Measurements from ENCODE around the gene PRDX1.
A peak's percentile ranks its signal among the peaks of the same experiment; 100 is the strongest.

The PRDX1 gene

GRCh38 chr1:45521413-45522323 is at the start of gene PRDX1:
PRDX1 (minus strand) TSS chr1:45521884; CDS start chr1:45519043, 2,841 bp downstream.
- peak; percentile 90 to 93 for DNase-seq

- DNase-seq = no peak
Observed at GRCh38 chr1:45570631-45571030, 48.9 kb upstream of the PRDX1 start.

GRCh38 chr1:45569962-45570581 is 48.4 kb upstream of the PRDX1 start:
- DNase-seq = peak; percentile 77

- no peak for DNase-seq
Observed at GRCh38 chr1:45569571-45569961, 47.9 kb upstream of the PRDX1 start.

- no peak for DNase-seq
Observed at GRCh38 chr1:45568421-45568820, 46.7 kb upstream of the PRDX1 start.

GRCh38 chr1:45567911-45568310 is 46.2 kb upstream of the PRDX1 start:
- no peak for DNase-seq

- peak; percentile 40 to 55 for DNase-seq
Observed at GRCh38 chr1:45566722-45567121, 45.0 kb upstream of the PRDX1 start.

GRCh38 chr1:45563843-45564242 is 42.2 kb upstream of the PRDX1 start:
- no peak for DNase-seq

- DNase-seq = no peak
Observed at GRCh38 chr1:45557422-45557944, 35.8 kb upstream of the PRDX1 start.

GRCh38 chr1:45554198-45554597 is 32.5 kb upstream of the PRDX1 start:
- DNase-seq = no peak

GRCh38 chr1:45552331-45552730 is 30.6 kb upstream of the PRDX1 start:
- DNase-seq = no peak

GRCh38 chr1:45551684-45552083 is 30.0 kb upstream of the PRDX1 start:
- no peak for DNase-seq

GRCh38 chr1:45550401-45551351 is 29.0 kb upstream of the PRDX1 start, which contains the start of gene AKR1A1:
AKR1A1 (plus strand) TSS chr1:45550826; CDS start chr1:45561795, 10,969 bp downstream.
- peak; percentile 86 to 88 for DNase-seq

GRCh38 chr1:45545553-45546310 is 24.0 kb upstream of the PRDX1 start:
- no peak for DNase-seq

- no peak for DNase-seq
Observed at GRCh38 chr1:45545019-45545493, 23.4 kb upstream of the PRDX1 start.

- no peak for DNase-seq
Observed at GRCh38 chr1:45544530-45544929, 22.8 kb upstream of the PRDX1 start.

GRCh38 chr1:45543581-45544417 is 22.1 kb upstream of the PRDX1 start:
- peak; percentile 99 for DNase-seq

- DNase-seq = no peak
Observed at GRCh38 chr1:45542591-45542990, 20.9 kb upstream of the PRDX1 start.

- DNase-seq = no peak
Observed at GRCh38 chr1:45541193-45541592, 19.5 kb upstream of the PRDX1 start.

GRCh38 chr1:45536886-45537285 is 15.2 kb upstream of the PRDX1 start:
- no peak for DNase-seq

Measured in Kasumi-1 (cell line).